NB4 (cell line): ENCODE data around the gene SLC25A36.
A peak's percentile ranks its signal among the peaks of the same experiment; 100 is the strongest.
"Not testable (repeated sequence)": the region's sequence is repeated elsewhere in the genome, so short reads cannot be mapped to it uniquely, and the experiment has no call there.

ENCODE experiments used
- DNase-seq: peaks from one replicate; pipeline ENCODE4 v3.0.0; 2010; ENCODE audit warnings: low read depth
- H3K4me3 ChIP-seq: one replicate; pipeline ENCODE4 v1.5.1; 2011; ENCODE audit warnings: mild to moderate bottlenecking, low read depth, low read length, moderate library complexity
- MYC ChIP-seq: IDR thresholded peaks from 2 replicates; pipeline ENCODE4 v1.6.1; 2011; ENCODE audit warnings: low read depth, low read length
- POLR2A ChIP-seq: IDR thresholded peaks from 2 replicates; pipeline ENCODE4 v1.6.1; 2011; ENCODE audit warnings: mild to moderate bottlenecking; ENCODE audit not compliant: insufficient read length; ENCODE audit errors: extremely low read depth
- TF ChIP-seq, protein P1 (sequence below): IDR thresholded peaks from 2 replicates; pipeline ENCODE4 v1.6.1; 2011; ENCODE audit warnings: low read depth, low read length
- TF ChIP-seq, protein P2 (sequence below): IDR thresholded peaks from one replicate; pipeline ENCODE4 v1.5.1; 2012; ENCODE audit warnings: low read depth, low read length

The SLC25A36 gene

DNA sequence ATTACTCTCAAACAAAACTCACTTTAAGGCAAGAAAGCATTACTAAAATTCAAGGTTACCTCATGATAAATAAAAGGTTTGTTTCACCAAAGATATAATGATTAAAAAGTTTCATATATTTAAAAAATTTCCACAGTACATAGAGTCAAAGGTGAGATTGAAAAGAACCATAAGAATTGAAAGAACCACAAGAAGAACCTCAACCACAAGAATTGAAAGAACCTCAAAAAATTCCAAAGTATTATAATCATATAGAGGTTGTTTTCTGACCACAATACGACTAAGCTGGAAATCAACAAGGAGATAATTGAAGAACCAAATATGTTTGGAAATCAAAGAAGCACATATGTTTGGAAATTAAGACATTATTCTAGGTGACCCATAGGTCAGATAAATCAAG lies 52.7 kb downstream of the SLC25A36 start:
- no peak overlapping the region for H3K4me3 ChIP-seq
- no peak for DNase-seq
- TF ChIP-seq POLR2A (no peak), MYC (no peak)
- TF ChIP-seq, protein P1, sequence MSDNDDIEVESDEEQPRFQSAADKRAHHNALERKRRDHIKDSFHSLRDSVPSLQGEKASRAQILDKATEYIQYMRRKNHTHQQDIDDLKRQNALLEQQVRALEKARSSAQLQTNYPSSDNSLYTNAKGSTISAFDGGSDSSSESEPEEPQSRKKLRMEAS: no peak
- TF ChIP-seq, protein P2, sequence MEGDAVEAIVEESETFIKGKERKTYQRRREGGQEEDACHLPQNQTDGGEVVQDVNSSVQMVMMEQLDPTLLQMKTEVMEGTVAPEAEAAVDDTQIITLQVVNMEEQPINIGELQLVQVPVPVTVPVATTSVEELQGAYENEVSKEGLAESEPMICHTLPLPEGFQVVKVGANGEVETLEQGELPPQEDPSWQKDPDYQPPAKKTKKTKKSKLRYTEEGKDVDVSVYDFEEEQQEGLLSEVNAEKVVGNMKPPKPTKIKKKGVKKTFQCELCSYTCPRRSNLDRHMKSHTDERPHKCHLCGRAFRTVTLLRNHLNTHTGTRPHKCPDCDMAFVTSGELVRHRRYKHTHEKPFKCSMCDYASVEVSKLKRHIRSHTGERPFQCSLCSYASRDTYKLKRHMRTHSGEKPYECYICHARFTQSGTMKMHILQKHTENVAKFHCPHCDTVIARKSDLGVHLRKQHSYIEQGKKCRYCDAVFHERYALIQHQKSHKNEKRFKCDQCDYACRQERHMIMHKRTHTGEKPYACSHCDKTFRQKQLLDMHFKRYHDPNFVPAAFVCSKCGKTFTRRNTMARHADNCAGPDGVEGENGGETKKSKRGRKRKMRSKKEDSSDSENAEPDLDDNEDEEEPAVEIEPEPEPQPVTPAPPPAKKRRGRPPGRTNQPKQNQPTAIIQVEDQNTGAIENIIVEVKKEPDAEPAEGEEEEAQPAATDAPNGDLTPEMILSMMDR: no peak

DNA sequence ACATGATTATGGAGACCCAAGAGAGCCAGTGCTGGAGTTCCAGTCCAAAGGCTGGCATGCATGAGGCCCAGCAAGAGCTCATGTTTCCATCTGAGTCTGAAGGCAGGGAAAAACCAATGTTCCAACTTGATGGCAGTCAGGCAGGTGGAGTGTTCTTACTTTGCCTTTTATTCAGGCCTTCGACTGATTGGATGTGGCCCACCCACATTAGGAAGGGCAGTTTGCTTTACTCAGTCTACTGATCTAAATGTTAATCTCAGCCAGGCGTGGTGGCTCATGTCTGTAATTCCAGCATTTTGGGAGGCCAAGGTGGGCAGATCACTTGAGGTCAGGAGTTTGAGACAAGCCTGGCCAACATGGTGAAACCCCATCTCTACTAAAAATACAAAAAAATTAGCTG lies 53.2 kb downstream of the SLC25A36 start:
- DNase-seq, H3K4me3 ChIP-seq: not testable (repeated sequence)

DNA sequence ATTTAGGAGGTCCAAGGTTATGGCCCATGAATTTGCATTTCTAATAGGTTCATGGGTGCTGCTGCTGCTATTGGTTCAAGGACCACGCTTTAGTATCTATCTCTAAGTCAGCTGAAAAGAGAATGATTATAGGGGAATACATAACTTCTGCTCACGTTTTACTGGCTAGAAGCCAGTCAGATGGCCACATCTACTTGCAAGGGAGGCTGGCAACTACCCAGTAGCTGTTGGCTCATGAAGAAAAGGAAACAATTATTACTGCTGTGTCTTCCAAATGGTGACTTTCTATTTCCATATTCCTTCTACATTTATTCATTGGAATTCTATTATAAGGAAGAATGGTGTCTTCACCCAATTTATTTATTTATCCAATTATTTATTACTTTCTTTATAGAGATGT lies 54.2 kb downstream of the SLC25A36 start:
- no peak for DNase-seq
- TF ChIP-seq MYC (no peak), POLR2A (no peak)
- TF ChIP-seq, protein P1: no peak
- TF ChIP-seq, protein P2: no peak
- H3K4me3 ChIP-seq: no peak overlapping the region

DNA sequence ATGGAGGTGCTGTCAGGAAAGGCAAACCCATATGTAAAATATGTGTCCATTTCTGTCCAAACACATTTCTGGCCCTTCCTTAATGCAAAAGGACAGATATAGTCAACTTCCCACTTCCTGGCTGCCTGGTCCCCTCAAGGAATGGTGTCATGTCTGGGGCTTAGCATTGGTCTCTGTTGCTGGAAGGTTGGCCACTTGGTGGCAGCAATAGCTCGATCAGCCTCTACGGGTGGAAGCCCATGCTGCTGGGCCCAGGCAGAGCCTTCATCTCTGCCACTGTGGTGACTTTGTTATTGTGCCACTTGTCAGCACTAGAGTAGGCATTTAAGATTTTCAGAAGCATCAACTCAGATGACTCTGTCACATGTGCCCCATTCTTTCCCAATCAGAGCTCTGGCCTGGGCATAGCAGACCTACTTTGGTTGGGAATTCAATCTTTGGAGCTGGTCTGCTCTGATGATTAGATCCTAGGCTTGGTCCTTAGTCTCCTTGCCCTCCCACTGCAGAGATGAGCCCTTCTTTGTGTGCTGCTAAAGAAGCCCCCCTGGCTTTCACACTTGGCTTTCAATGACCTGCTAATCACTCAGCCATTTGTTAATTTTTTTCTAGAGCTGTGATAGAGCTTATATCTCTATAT lies 58.5 kb downstream of the SLC25A36 start:
- TF ChIP-seq, protein P2: peak; percentile 74
- TF ChIP-seq POLR2A (no peak), MYC (peak; percentile 52)
- TF ChIP-seq, protein P1: peak; percentile 25; the same call in 1 of the 2 replicates
- peak; percentile 62 for DNase-seq
- no peak overlapping the region for H3K4me3 ChIP-seq

DNA sequence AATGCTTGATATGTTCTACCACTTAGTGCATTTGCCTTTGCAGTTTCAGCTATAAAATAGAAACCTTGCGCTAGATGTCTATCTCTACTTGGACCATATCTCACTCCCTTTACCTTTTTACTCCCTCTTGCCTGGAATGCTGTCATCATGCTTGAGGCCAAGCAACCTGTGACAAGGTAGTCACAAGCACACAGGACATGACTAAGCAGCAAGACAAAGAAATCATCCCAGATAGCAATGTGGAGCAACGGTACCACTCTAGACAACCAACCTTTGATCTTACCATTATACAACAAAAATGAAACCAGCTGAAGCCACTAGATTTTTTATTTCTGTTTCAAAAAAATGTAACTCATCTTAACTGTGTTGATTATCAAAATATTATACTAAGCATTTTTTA lies 59.0 kb downstream of the SLC25A36 start:
- TF ChIP-seq MYC (no peak), POLR2A (no peak)
- TF ChIP-seq, protein P2: no peak
- TF ChIP-seq, protein P1: no peak
- DNase-seq: no peak
- no peak overlapping the region for H3K4me3 ChIP-seq

DNA sequence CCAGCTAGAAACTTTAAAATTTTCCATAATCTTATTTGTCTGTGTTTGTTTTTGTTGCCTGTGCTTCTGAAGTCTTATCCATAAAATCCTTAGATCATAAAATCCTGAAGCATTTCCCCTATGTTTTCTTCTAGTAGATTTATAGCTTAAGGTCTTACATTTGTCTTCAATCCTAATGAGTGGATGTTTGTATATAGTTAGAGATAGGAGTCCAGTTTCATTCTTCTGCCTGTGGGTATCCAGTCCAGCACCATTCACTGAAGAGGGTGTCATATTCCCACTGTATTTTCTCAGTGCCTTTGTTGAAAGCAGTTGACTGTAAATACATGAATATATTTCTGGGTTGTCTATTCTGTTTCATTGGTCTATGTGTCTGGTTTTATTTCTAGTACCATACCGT lies 64.7 kb downstream of the SLC25A36 start:
- no peak overlapping the region for H3K4me3 ChIP-seq
- no peak for DNase-seq
- TF ChIP-seq, protein P1: no peak
- TF ChIP-seq, protein P2: no peak
- TF ChIP-seq MYC (no peak), POLR2A (no peak)
